GM12864 (cell line): ENCODE data around the gene ANKS1A.

ENCODE experiments used
- DNase-seq: peaks from one replicate; pipeline ENCODE4 v3.0.0-alpha.2; 2011; ENCODE audit warnings: low read depth
- H3K4me3 ChIP-seq: 2 replicates; pipeline ENCODE4 v1.5.1; 2011; ENCODE audit warnings: mild to moderate bottlenecking, low read depth, low read length, control low read depth
- TF ChIP-seq, protein P1 (sequence below): IDR thresholded peaks from 2 replicates; pipeline ENCODE4 v1.5.1; 2011; ENCODE audit warnings: low read depth, mild to moderate bottlenecking, moderate library complexity, low read length, control low read depth, inconsistent platforms; ENCODE audit errors: missing control alignments

Gene ANKS1A

DNA sequence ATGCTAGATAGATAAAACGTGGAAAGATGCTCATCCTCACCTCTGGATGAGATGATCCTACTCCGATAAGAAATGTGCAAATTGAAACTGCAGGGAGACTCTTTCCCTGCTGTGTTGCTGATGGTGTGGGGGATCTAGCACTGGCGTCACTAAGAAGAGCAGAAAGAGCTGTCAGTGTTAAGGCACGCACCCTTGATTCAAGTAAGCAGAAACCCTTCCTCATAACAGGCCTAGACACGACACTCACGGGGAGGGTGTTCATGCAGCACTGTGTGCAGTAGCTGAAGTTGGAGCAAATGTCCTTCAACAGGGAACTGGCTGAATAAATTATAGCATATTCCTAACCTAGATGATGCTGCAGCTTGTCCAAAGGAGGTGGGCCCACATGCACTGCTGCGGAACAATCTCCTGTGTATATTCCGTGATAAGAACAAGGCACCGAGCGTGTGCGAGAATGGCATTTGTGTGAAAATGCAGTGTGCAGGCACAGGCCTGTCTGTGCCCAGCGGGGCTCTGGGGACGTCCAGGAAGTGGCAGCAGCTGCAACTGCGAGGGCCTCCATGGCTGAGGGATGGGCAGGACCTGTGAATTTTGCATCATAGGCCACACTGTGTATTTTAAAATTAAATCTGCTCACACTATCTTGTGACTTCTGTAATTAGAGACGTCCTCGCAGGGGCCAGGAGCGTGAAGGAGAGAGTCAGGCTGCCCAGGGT is 188.1 kb downstream of the ANKS1A start:
- TF ChIP-seq, protein P1, sequence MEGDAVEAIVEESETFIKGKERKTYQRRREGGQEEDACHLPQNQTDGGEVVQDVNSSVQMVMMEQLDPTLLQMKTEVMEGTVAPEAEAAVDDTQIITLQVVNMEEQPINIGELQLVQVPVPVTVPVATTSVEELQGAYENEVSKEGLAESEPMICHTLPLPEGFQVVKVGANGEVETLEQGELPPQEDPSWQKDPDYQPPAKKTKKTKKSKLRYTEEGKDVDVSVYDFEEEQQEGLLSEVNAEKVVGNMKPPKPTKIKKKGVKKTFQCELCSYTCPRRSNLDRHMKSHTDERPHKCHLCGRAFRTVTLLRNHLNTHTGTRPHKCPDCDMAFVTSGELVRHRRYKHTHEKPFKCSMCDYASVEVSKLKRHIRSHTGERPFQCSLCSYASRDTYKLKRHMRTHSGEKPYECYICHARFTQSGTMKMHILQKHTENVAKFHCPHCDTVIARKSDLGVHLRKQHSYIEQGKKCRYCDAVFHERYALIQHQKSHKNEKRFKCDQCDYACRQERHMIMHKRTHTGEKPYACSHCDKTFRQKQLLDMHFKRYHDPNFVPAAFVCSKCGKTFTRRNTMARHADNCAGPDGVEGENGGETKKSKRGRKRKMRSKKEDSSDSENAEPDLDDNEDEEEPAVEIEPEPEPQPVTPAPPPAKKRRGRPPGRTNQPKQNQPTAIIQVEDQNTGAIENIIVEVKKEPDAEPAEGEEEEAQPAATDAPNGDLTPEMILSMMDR, result no peak
- no peak for DNase-seq
- H3K4me3 ChIP-seq, result no peak overlapping the region

DNA sequence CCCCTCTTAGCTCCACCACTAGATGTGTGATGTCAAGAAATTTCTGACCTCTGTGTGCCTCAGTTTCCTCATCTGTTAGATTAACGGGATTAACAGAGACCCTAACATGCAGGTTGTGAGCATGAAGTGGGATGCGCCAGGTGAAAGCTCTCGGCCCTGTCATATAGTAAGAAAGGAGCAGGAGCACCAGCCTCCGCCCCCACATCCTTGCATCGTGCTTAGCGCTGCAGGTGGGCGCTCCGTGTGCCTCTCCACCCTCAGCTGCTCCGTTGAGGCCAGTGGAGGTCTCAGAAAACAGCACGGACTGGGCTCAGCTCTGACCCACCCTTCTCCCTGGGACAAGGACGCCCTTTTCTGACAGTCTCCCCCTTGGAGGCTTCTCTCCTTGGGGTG is 188.7 kb downstream of the ANKS1A start:
- H3K4me3 ChIP-seq, result no peak overlapping the region
- TF ChIP-seq, protein P1, result no peak
- no peak for DNase-seq

DNA sequence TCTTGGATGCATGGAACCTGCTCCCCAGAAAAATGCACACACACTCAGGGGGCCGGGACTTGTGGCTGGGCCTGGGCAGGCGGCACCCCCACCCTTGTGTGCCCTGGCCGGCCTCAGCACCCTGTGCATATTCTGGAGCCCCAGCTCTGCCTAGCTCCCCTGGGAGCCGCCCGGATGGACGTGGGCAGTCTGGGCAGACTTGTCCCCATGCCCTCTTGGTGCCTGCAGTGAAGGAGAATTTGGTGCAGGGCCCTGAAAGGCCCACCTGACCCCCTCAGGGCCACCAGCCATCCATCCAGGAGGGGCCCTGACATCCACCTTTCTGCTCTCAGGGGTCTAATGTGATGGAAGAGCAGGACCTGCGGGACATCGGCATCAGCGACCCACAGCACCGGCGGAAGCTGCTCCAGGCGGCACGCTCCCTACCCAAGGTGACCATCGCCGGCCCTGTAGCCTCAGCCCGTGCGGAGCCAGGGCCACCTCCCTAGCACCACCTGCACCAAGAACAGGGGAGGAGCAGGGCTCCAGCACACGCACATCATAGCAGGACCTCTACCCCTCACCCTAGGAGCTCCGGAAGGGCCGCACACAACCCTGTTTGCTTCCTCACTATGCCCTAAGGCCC is 189.3 kb downstream of the ANKS1A start:
- TF ChIP-seq, protein P1, result no peak
- H3K4me3 ChIP-seq, result no peak overlapping the region
- DNase-seq, result no peak

DNA sequence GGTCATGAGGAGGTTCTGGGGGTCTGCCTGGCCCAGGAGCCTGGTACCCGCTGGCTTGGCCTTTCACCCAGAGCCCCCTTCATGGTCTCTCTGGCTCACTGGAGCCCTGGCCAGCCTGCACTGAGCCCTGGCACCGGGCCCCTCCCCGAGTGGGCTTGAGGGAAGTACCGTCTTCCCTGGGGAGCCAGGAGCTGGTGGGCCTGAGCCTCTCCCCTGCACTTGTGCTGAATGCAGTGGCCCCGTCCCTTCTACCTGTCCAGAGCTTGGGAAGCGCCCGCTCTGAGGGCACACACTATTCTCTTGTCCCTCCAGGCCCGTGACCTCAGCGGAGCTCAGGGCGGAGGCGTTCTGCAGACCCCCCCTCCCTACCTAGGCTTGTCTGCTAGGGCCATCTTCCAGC is 189.8 kb downstream of the ANKS1A start:
- no peak for DNase-seq
- TF ChIP-seq, protein P1, result no peak
- H3K4me3 ChIP-seq, result no peak overlapping the region

DNA sequence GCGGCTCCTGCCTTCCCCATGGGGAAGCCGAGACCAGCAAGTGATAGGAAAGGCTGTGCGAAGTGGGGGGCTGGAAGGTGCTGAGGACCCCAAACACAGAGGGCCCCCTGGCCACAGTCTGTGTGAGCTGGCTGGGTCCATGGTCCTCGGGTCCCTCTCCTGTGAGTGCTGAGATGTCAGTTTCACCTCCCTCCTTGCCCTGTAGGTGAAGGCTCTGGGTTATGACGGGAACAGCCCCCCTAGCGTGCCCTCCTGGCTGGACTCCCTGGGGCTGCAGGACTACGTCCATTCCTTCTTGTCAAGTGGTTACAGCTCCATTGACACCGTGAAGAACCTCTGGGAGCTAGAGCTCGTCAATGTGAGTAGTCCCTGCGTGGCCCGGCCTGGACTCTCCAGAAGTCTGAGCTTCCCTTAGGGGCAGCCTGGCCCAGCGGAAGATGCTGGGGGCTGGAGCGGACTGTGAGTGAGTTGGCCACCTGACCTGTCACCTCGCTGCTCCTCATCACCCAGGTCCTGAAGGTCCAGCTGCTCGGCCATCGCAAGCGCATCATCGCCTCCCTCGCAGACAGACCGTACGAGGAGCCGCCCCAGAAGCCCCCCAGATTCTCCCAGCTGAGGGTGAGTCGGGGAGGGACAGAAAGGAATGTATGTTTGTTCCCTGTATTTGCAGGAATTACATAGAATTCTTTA is 190.4 kb downstream of the ANKS1A start:
- TF ChIP-seq, protein P1, result no peak
- no peak for DNase-seq
- no peak overlapping the region for H3K4me3 ChIP-seq

DNA sequence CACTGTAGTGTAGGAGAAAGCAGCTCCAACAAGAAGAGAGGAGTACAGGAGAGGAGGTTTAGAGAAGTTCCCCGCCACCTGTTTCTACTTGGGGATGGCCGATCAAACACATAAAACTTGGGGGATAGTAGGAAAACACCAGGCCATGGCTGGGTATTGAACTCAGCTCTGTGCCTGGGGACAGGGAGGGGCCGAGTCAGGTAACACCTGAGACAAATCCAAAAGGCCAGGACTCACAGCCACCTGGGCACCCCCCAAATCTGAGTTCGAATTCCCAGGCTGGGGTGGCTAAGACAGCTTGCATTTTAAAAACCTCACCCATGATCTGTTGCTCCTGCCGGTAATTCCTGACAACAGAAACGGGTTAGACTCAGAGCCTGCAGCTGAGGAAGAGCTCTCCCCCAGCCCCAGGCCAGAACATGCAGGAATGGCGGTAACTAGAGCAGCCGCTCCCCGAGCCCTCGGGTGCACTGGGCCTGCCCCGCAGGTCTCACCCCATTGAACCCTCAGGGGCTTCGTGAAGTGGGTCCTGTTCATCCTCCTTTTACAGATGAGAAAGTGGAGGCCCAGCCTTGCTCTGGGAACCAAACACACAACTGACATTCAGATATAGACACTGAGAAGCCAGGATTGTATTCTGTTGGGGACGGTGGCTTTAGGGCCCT is 191.1 kb downstream of the ANKS1A start:
- TF ChIP-seq, protein P1, result no peak
- DNase-seq, result no peak
- H3K4me3 ChIP-seq, result no peak overlapping the region
